ENCODE results near the gene STX8. TPM values are rescaled to one million over a fixed set of nuclear protein-coding genes. Genes with fewer than 3 reads are reported as not detected.

Gene STX8
- total and polyA plus RNA-seq, 4 donors = 14.7 to 39.5 (median 28.7) TPM

GRCh38 chr17:9419932-9420453 is 155.6 kb downstream of the STX8 start:
- H3K9me3 ChIP-seq (ENCODE audit: control insufficient read depth in 4 of 4, low read length in 3 of 4) = peaks cover 0 to 5% (median 2%) of the 10 kb centered on the region in 4 donors
- H3K4me3 ChIP-seq (ENCODE audit: low read depth in 1 of 3, low read length in 3 of 3) = no peak overlapping the region
- no peak for TF ChIP-seq ZBTB33 (IDR thresholded peaks at IDR 0.05)
- TF ChIP-seq JUND (IDR thresholded peaks at IDR 0.05) = no peak
- no peak for TF ChIP-seq FOXA1 (IDR thresholded peaks at IDR 0.05)
- no peak for TF ChIP-seq FOXA2 (IDR thresholded peaks at IDR 0.05)
- TF ChIP-seq, protein P1, sequence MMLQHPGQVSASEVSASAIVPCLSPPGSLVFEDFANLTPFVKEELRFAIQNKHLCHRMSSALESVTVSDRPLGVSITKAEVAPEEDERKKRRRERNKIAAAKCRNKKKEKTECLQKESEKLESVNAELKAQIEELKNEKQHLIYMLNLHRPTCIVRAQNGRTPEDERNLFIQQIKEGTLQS (IDR thresholded peaks at IDR 0.05) = no peak
- TF ChIP-seq, protein P2, sequence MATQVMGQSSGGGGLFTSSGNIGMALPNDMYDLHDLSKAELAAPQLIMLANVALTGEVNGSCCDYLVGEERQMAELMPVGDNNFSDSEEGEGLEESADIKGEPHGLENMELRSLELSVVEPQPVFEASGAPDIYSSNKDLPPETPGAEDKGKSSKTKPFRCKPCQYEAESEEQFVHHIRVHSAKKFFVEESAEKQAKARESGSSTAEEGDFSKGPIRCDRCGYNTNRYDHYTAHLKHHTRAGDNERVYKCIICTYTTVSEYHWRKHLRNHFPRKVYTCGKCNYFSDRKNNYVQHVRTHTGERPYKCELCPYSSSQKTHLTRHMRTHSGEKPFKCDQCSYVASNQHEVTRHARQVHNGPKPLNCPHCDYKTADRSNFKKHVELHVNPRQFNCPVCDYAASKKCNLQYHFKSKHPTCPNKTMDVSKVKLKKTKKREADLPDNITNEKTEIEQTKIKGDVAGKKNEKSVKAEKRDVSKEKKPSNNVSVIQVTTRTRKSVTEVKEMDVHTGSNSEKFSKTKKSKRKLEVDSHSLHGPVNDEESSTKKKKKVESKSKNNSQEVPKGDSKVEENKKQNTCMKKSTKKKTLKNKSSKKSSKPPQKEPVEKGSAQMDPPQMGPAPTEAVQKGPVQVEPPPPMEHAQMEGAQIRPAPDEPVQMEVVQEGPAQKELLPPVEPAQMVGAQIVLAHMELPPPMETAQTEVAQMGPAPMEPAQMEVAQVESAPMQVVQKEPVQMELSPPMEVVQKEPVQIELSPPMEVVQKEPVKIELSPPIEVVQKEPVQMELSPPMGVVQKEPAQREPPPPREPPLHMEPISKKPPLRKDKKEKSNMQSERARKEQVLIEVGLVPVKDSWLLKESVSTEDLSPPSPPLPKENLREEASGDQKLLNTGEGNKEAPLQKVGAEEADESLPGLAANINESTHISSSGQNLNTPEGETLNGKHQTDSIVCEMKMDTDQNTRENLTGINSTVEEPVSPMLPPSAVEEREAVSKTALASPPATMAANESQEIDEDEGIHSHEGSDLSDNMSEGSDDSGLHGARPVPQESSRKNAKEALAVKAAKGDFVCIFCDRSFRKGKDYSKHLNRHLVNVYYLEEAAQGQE (IDR thresholded peaks at IDR 0.05) = no peak
- no peak for TF ChIP-seq RAD21 (IDR thresholded peaks at IDR 0.05)
- no peak overlapping the region for H3K9ac ChIP-seq (ENCODE audit: low read depth in 1 of 2, low read length in 2 of 2)
- H3K36me3 ChIP-seq (ENCODE audit: control insufficient read depth in 4 of 4, insufficient read depth in 3 of 4, low read depth in 1 of 4, low read length in 3 of 4) = no peaks in the 10 kb centered on the region
- no peak for DNase-seq (ENCODE audit: low spot score)
- WGBS = 96% methylated on average over 10 of the region's 10 CpGs
- no peak overlapping the region for H3K27ac ChIP-seq (ENCODE audit: low read depth in 1 of 2, low read length in 2 of 2)
- no peaks in the 10 kb centered on the region for H3K4me1 ChIP-seq (ENCODE audit: control insufficient read depth in 4 of 4, insufficient read depth in 4 of 4, low read length in 3 of 4)
- H3K27me3 ChIP-seq (ENCODE audit: control insufficient read depth in 4 of 4, insufficient read depth in 4 of 4, low read length in 3 of 4) = no peaks in the 10 kb centered on the region

DNA sequence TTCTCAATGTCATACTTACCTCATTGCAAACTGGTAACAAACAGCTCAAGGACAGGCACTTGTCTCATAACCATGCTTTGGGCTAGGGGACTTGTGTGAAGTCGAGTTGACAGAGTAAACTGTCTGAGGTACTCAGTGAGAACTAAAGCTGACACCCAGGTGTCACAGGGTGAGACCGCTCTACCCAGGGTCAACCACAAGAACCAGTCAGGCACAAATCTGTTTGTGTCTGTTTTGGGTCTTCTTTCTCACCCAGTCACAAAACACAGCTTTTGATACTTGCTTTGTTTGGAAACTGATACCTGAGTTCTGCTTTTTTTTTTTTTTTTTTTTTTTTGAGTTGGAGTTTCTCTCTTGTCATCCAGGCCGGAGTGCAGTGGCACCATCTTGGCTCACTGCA is 161.1 kb downstream of the STX8 start:
- Histone ChIP-seq H3K4me3 (ENCODE audit: low read depth in 1 of 3, low read length in 3 of 3) (no peak overlapping the region), H3K36me3 (ENCODE audit: control insufficient read depth in 4 of 4, insufficient read depth in 3 of 4, low read depth in 1 of 4, low read length in 3 of 4) (no peaks in the 10 kb centered on the region), H3K4me1 (ENCODE audit: control insufficient read depth in 4 of 4, insufficient read depth in 4 of 4, low read length in 3 of 4) (no peaks in the 10 kb centered on the region), H3K27me3 (ENCODE audit: control insufficient read depth in 4 of 4, insufficient read depth in 4 of 4, low read length in 3 of 4) (no peaks in the 10 kb centered on the region), H3K9ac (ENCODE audit: low read depth in 1 of 2, low read length in 2 of 2) (no peak overlapping the region), H3K9me3 (ENCODE audit: control insufficient read depth in 4 of 4, low read length in 3 of 4) (peaks cover 0 to 5% (median 2%) of the 10 kb centered on the region in 4 donors), H3K27ac (ENCODE audit: low read depth in 1 of 2, low read length in 2 of 2) (no peak overlapping the region)
- 92% methylated on average over 3 of the region's 3 CpGs for WGBS
- TF ChIP-seq RXRA (IDR thresholded peaks at IDR 0.05) (no peak), GABPA (IDR thresholded peaks at IDR 0.05 in 1 of 2, conservative IDR thresholded peaks at IDR 0.05 in 1 of 2) (no peak), JUND (IDR thresholded peaks at IDR 0.05) (no peak)
- TF ChIP-seq, protein P3, sequence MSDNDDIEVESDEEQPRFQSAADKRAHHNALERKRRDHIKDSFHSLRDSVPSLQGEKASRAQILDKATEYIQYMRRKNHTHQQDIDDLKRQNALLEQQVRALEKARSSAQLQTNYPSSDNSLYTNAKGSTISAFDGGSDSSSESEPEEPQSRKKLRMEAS (IDR thresholded peaks at IDR 0.05) = no peak
- no peak for DNase-seq (ENCODE audit: low spot score)

DNA sequence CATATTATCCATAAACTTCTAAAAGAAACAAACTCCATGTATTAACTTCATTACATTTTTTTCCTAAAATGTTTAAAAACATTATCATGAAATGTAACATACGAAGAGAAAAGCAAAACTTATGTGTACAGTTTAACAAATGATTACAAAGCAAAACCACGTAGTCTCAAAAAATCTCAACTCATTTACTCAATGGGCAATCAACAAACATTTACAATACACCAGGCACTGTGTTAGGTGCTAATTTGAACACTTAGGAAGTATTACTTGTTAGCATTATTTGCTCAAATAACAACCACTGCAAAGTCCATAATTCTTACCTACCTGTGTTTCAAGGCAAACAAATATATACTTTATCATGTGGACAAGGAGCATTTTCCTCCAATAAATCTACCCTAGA is 164.9 kb downstream of the STX8 start:
- H3K27me3 ChIP-seq (ENCODE audit: control insufficient read depth in 4 of 4, insufficient read depth in 4 of 4, low read length in 3 of 4) = no peaks in the 10 kb centered on the region
- no peak overlapping the region for H3K27ac ChIP-seq (ENCODE audit: low read depth in 1 of 2, low read length in 2 of 2)
- TF ChIP-seq, protein P2 (IDR thresholded peaks at IDR 0.05) = no peak
- no peaks in the 10 kb centered on the region for H3K36me3 ChIP-seq (ENCODE audit: control insufficient read depth in 4 of 4, insufficient read depth in 3 of 4, low read depth in 1 of 4, low read length in 3 of 4)
- H3K4me1 ChIP-seq (ENCODE audit: control insufficient read depth in 4 of 4, insufficient read depth in 4 of 4, low read length in 3 of 4) = no peaks in the 10 kb centered on the region
- no peak overlapping the region for H3K9ac ChIP-seq (ENCODE audit: low read depth in 1 of 2, low read length in 2 of 2)
- no peak for DNase-seq (ENCODE audit: low spot score)
- 93% methylated on average over 2 of the region's 2 CpGs for WGBS
- no peak overlapping the region for H3K4me3 ChIP-seq (ENCODE audit: low read depth in 1 of 3, low read length in 3 of 3)
- H3K9me3 ChIP-seq (ENCODE audit: control insufficient read depth in 4 of 4, low read length in 3 of 4) = no peaks in the 10 kb centered on the region

Measured in liver (tissue), 9 donors.